Psoas muscle (tissue), 8 donors: ENCODE measurements around the gene F7. TPM values are rescaled to one million over a fixed set of nuclear protein-coding genes. Genes with fewer than 3 reads are reported as not detected.
A peak's percentile ranks its signal among the peaks of the same experiment; 100 is the strongest.

Experiments used
- ATAC-seq, 4 donors: fragments of 200-7000 bp; cut with Tn5 transposase; one replicate each; pipeline ENCODE4 v1.9.1; 2020; ENCODE audit warnings: moderate library complexity in 3 of 4, mild to moderate bottlenecking in 2 of 4
- DNase-seq, 2 donors: peaks; one replicate each; pipeline ENCODE4 v3.0.0-alpha.2; 2020
- H3K27ac ChIP-seq: fragments of 200-600 bp; one replicate; pipeline ENCODE4 v1.8.0; 2022
- H3K27me3 ChIP-seq, 3 donors: fragments of 200-600 bp in 1 of 3; one replicate each; pipeline versions ENCODE4 v1.6.1 to v1.8.0; 2013 to 2022; ENCODE audit warnings: low read length in 2 of 3, mild to moderate bottlenecking in 2 of 3, moderate library complexity in 1 of 3; ENCODE audit not compliant: insufficient read depth in 3 of 3
- H3K36me3 ChIP-seq, 2 donors: fragments of 200-600 bp in 1 of 2; one replicate each; pipeline versions ENCODE4 v1.6.1 to v1.8.0; 2013 to 2022; ENCODE audit warnings: low read depth in 1 of 2, mild to moderate bottlenecking in 1 of 2, moderate library complexity in 1 of 2; ENCODE audit not compliant: insufficient read depth in 1 of 2
- H3K4me1 ChIP-seq: fragments of 200-600 bp; one replicate; pipeline ENCODE4 v1.8.0; 2022
- H3K4me3 ChIP-seq: fragments of 200-600 bp; one replicate; pipeline ENCODE4 v1.8.0; 2022; ENCODE audit warnings: mild to moderate bottlenecking
- H3K9me3 ChIP-seq: fragments of 200-600 bp; one replicate; pipeline ENCODE4 v1.8.0; 2022
- WGBS, 3 donors: extraction: QIAGEN DNeasy Blood & Tissue Kit; methylation state at CpG; one replicate each; pipeline versions ENCODE4 v1.1.6 to v1.1.7; 2013; 5-methylcytosine and 5-hydroxymethylcytosine counted together
- intact Hi-C, 2 donors: fragments of 100-400 bp; cut with DNase I; formaldehyde crosslinking; loops; one replicate each; pipeline versions ENCODE4 v1.11.0 to v1.14.2; 2022
- polyA plus RNA-seq, 3 donors: library from polyadenylated mRNA; stranded (reverse); fragments of 200-250 nt; gene quantifications; one replicate each; pipeline ENCODE4 v1.2.3, GENCODE V29; 2013
- total RNA-seq, 4 donors: library from RNA; stranded (reverse); fragmentation: NEBNext Ultra II Directional in 2 of 4; extraction: Animal tissue kit (Norgen Biotek cat#: 25700) in 2 of 4; gene quantifications; one replicate each; pipeline versions ENCODE4 v1.2.1 to v1.2.4, GENCODE V29; 2021 to 2023
- TF ChIP-seq, protein P1 (sequence below): fragments of 200-600 bp; IDR thresholded peaks from one replicate; pipeline ENCODE4 v1.8.0; 2022; ENCODE audit warnings: antibody characterized with exemption
- donor health status: healthy with polysubstance abuse.
- donor health status: DM: no; HTN: no; CAD: no; lungs with moderate emphysema.
- donor health status: Bipolar disorder and iron deficiency.
- donor health status: healthy.
- donor health status: DM: yes; HTN: yes; CAD: no.
- donor health status: DM: no; HTN: no; CAD: no.
- donor health status: DM: no; HTN: no; CAD: no.
- donor health status: DM: yes; HTN: yes; CAD: no.

Gene F7
- total and polyA plus RNA-seq, 7 donors: 0.08 to 0.20 (median 0.10) TPM; not detected in 4

DNA sequence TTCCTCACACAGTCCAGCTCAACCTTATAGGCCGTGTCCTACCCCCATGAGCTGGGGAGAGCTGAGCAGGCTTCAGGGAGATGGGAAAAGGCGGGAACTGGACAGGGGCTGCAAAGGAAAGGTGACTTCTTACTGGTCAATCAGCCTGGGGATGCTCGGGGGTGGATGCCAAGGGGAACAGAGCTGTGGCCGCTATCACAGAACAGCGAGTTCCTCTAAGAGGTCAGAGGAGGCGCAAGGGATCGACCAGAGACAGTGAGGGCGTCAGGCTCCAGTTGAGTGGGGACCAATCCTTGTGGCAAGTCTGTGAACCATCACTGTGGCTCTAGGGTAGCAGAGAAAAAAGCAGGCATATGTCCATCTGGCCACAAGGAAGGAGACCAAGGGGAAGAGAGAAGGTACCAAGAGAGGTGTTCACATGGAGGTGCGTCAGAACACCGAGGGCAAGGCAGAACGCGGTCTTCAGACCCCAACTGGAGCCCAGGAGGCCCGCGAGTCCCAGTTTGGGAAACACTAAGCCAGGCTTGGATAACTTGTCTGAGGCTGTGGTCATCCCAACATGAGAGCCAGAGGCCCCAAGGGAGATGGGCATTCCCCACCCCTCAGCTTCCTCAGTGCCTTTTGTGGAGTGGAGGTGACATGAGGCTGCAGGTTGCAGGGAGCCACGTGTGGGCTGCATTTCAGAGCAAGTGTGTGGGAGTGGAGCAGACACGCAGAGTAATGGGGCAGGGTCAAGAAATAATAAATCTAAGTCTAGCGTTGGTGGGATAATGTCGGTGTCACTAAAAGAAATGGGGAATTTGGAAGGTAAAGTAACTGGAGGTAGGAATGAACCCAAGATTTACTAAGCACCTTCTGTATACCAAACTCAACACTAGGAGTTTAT, 20.9 kb downstream of the F7 start:
- TF ChIP-seq, protein P1, sequence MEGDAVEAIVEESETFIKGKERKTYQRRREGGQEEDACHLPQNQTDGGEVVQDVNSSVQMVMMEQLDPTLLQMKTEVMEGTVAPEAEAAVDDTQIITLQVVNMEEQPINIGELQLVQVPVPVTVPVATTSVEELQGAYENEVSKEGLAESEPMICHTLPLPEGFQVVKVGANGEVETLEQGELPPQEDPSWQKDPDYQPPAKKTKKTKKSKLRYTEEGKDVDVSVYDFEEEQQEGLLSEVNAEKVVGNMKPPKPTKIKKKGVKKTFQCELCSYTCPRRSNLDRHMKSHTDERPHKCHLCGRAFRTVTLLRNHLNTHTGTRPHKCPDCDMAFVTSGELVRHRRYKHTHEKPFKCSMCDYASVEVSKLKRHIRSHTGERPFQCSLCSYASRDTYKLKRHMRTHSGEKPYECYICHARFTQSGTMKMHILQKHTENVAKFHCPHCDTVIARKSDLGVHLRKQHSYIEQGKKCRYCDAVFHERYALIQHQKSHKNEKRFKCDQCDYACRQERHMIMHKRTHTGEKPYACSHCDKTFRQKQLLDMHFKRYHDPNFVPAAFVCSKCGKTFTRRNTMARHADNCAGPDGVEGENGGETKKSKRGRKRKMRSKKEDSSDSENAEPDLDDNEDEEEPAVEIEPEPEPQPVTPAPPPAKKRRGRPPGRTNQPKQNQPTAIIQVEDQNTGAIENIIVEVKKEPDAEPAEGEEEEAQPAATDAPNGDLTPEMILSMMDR: no peak
- WGBS, 3 donors: 90 to 92% (median 91%) methylated on average over 18 of the region's 18 CpGs
- no peaks in the 10 kb centered on the region for H3K9me3 ChIP-seq
- no peak for ATAC-seq
- H3K36me3 ChIP-seq: no peaks in the 10 kb centered on the region
- no peak for DNase-seq
- no peak overlapping the region for H3K4me3 ChIP-seq
- H3K4me1 ChIP-seq: no peaks in the 10 kb centered on the region
- intact Hi-C loops: no loop called here
- peaks cover 0 to 12% (median 0%) of the 10 kb centered on the region in 3 donors for H3K27me3 ChIP-seq
- H3K27ac ChIP-seq: no peak overlapping the region

DNA sequence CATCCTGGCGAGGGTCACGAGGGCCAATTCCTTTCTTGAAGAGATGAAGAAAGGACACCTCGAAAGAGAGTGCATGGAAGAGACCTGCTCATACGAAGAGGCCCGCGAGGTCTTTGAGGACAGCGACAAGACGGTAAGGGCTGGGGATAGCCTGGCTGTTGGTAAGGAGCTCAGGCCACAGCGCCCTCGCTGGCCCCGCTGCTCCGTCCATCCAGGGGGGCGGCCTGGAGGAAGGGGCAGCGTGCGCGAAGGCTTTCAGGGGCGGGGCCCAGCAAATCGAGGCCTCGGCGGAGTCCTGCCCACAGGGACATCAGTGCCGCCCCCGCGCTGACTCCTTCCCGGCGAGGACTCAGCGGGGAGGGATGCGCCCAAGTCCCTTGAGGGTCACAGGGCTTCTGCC, 23.9 kb downstream of the F7 start:
- 75 to 80% (median 79%) methylated on average over 27 of the region's 27 CpGs for WGBS, 3 donors
- no peak for ATAC-seq
- Histone ChIP-seq H3K4me1 (no peaks in the 10 kb centered on the region), H3K9me3 (no peaks in the 10 kb centered on the region), H3K36me3 (no peaks in the 10 kb centered on the region), H3K27ac (no peak overlapping the region), H3K4me3 (peak overlapping the region; percentile 46), H3K27me3 (no peaks in the 10 kb centered on the region)
- intact Hi-C loops: no loop called here
- TF ChIP-seq, protein P1: no peak
- no peak for DNase-seq

DNA sequence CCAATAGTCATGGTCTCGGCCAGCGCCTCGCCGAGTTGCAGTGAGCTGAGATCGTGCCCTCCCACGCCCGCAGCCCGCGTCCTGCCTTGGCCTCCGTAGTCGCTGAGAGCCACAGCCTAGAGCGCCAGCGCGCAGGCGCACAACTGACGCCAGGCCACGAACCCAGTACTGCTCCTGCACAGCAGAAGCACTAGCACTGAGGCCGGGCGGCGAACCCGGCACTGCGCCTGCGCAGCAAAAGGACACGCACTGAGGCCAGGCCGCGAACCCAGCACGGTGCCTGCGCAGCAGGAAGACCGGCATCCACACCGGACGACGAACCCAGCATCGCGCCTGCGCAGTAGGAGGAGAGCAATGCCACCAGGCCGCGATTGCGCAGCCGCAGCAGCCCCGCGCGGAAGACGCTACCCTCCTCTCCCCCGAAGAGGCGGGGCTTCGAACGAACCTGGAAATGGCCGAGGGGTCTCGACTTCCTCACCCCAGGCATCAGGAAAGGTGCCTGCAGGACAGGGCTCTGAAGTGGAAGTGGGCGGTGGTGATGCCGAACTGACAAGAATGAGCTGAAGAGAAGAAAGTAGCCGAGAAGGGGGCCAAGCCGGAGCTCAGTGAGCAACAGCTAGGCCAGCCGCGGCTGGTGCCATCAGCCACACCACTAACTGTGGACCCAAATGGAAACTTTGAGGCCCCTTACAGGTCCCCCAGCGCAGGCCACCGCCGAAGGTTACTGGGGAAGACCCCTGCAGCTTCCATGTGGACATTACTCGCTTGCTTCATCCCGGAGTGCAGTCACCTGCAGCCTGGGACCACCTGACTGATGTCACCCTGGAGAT, 24.5 kb downstream of the F7 start:
- no peak overlapping the region for H3K27ac ChIP-seq

DNA sequence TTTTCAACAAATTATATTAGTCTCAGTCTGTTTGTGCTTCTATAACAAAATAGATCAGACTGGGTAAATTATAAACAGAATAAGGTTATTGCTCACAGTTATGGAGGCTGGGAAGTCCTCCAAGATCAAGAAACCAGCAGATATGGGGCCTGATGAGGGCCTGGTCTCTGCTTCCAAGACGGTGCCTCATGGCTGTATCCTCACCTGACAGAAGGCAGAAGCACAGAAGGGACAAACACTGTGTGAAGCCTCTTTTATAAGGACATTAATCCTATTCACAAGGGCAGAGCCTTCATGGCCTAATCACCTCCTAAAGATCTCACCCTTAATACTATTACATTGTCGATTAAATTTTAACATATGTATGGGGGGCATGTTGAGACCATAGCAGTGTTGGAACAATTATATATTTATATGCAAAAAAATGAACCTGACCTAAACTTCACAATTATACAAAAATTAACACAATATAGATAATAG, 29.7 kb downstream of the F7 start:
- ATAC-seq: no peak
- DNase-seq: no peak
- 86 to 92% (median 88%) methylated on average over 2 of the region's 2 CpGs for WGBS, 3 donors
- Histone ChIP-seq H3K4me1 (no peaks in the 10 kb centered on the region), H3K36me3 (no peaks in the 10 kb centered on the region), H3K27ac (no peak overlapping the region), H3K27me3 (no peaks in the 10 kb centered on the region), H3K9me3 (no peaks in the 10 kb centered on the region), H3K4me3 (no peak overlapping the region)
- TF ChIP-seq, protein P1: no peak
- intact Hi-C loops: no loop called here

More for the DNA sequence above, 24.5 kb downstream of the F7 start:
- 56 to 60% (median 59%) methylated on average over 59 to 60 of the region's 60 CpGs for WGBS, 3 donors
- intact Hi-C loops: no loop called here
- Histone ChIP-seq H3K27me3 (no peaks in the 10 kb centered on the region), H3K36me3 (no peaks in the 10 kb centered on the region), H3K9me3 (no peaks in the 10 kb centered on the region), H3K4me1 (no peaks in the 10 kb centered on the region), H3K4me3 (peak overlapping the region; percentile 46)
- peak in 1 of 2 donors; percentile 56 for DNase-seq
- TF ChIP-seq, protein P1: no peak
- ATAC-seq: no peak
